ENCODE measurements around the gene SSX2IP. TPM values are rescaled to one million over a fixed set of nuclear protein-coding genes. Genes with fewer than 3 reads are reported as not detected.

SSX2IP gene
- total RNA-seq, 6 donors from 2014 or later, result 2.1 to 15.0 (median 5.4) TPM

- Histone ChIP-seq H3K9me3 (no peaks in the 10 kb centered on the region), H3K27ac (no peak overlapping the region), H3K27me3 (no peaks in the 10 kb centered on the region), H3K36me3 (no peaks in the 10 kb centered on the region), H3K4me3 (no peak overlapping the region), H3K4me1 (peaks cover 0 to 11% (median 6%) of the 10 kb centered on the region in 4 donors)
- WGBS, 2 donors, result 91% methylated on average over 5 of the region's 5 CpGs
- DNase-seq (no peak), ATAC-seq (ENCODE audit: low FRiP score in 2 of 2) (no peak)
- no peak for TF ChIP-seq CTCF (IDR thresholded peaks at IDR 0.05)
- no peak for TF ChIP-seq POLR2A (IDR thresholded peaks at IDR 0.05)
- TF ChIP-seq EP300 (IDR thresholded peaks at IDR 0.05), result no peak
- TF ChIP-seq POLR2AphosphoS5 (IDR thresholded peaks at IDR 0.05), result no peak
Observed at GRCh38 chr1:84624876-84625275, 65.4 kb downstream of the SSX2IP start.

GRCh38 chr1:84621553-84621952 lies 68.7 kb downstream of the SSX2IP start:
- H3K4me3 ChIP-seq, result no peak overlapping the region
- no peaks in the 10 kb centered on the region for H3K36me3 ChIP-seq
- H3K9me3 ChIP-seq, result no peaks in the 10 kb centered on the region
- peaks cover 4 to 21% (median 8%) of the 10 kb centered on the region in 4 donors for H3K4me1 ChIP-seq
- ATAC-seq (ENCODE audit: low FRiP score in 2 of 2), result no peak
- H3K27ac ChIP-seq, result no peak overlapping the region
- WGBS, 2 donors, result 82 to 85% methylated on average over 14 of the region's 14 CpGs
- no peaks in the 10 kb centered on the region for H3K27me3 ChIP-seq
- DNase-seq, result peak in 1 of 2 donors; percentile 51
- TF ChIP-seq POLR2A (IDR thresholded peaks at IDR 0.05) (no peak), POLR2AphosphoS5 (IDR thresholded peaks at IDR 0.05) (no peak), EP300 (IDR thresholded peaks at IDR 0.05) (no peak), CTCF (IDR thresholded peaks at IDR 0.05) (no peak)

DNA sequence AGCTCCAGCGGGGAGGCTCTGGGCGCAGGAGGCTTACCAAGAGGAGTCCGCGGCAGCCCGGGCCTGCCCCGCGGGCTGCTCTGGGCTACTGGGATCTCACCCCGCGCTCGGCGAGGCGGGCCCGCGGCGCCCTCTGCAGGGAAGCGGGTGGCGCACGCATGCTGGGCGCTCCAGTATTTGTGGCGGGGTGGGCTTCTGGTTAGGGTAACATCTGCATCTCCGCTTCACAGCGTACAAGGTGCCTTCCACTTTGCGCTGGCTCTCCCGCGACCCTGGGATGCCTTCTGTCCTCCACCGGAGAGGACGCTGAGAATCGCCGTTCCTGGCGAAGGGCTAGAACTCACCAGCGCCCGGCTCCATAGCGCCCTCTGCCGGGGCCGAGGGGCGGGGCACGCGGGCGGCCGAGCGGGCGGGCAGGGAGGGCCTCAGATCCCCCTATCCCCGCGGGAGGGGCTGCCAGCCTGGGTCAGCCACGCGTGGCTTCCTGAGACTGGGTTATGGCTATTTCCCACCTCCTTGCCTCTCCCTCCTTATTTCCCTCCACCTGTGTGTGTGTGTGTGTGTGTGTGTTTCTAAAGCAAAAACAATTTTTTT lies 69.4 kb downstream of the SSX2IP start:
- Histone ChIP-seq H3K36me3 (no peaks in the 10 kb centered on the region), H3K27ac (peak overlapping the region in 3 of 4 donors; percentile 48 to 71 (median 65)), H3K9me3 (no peaks in the 10 kb centered on the region), H3K4me3 (peak overlapping the region; percentile 11 to 70 (median 56)), H3K27me3 (no peaks in the 10 kb centered on the region), H3K4me1 (peaks cover 4 to 21% (median 8%) of the 10 kb centered on the region in 4 donors)
- peak in 1 of 2 donors; percentile 26 for TF ChIP-seq POLR2AphosphoS5 (IDR thresholded peaks at IDR 0.05)
- TF ChIP-seq EP300 (IDR thresholded peaks at IDR 0.05), result no peak
- TF ChIP-seq CTCF (IDR thresholded peaks at IDR 0.05), result peak; percentile 96 to 99 (median 97)
- TF ChIP-seq POLR2A (IDR thresholded peaks at IDR 0.05), result no peak
- 2 to 4% methylated on average over 17 to 24 of the region's 46 CpGs for WGBS, 2 donors
- DNase-seq, result peak; percentile 68 to 97
- ATAC-seq (ENCODE audit: low FRiP score in 2 of 2), result peak; percentile 92 to 97

- H3K27me3 ChIP-seq, result no peaks in the 10 kb centered on the region
- no peak for ATAC-seq (ENCODE audit: low FRiP score in 2 of 2)
- no peaks in the 10 kb centered on the region for H3K36me3 ChIP-seq
- H3K27ac ChIP-seq, result peak overlapping the region in 2 of 4 donors; percentile 21 to 73
- no peak for DNase-seq
- TF ChIP-seq POLR2AphosphoS5 (IDR thresholded peaks at IDR 0.05) (peak in 1 of 2 donors; percentile 55), EP300 (IDR thresholded peaks at IDR 0.05) (peak in 3 of 4 donors; percentile 52 to 72 (median 53)), CTCF (IDR thresholded peaks at IDR 0.05) (no peak)
- H3K9me3 ChIP-seq, result no peaks in the 10 kb centered on the region
- peaks cover 4 to 21% (median 8%) of the 10 kb centered on the region in 4 donors for H3K4me1 ChIP-seq
- WGBS, 2 donors, result 46 to 50% methylated on average over 9 of the region's 9 CpGs
- no peak overlapping the region for H3K4me3 ChIP-seq
Observed at GRCh38 chr1:84619383-84620102, 70.7 kb downstream of the SSX2IP start.

All from upper lobe of left lung (tissue), 6 donors.